H1 (cell line): ENCODE results near the gene CYP2C8. TPM values are rescaled to one million over a fixed set of nuclear protein-coding genes. Genes with fewer than 3 reads are reported as not detected.

Source experiments
- CTCF ChIA-PET: fragments of 300-600 bp; sonication (Branson Sonifier 250); formaldehyde crosslinking; loops from one replicate; lab custom pipeline; 2021; ENCODE audit not compliant: partially characterized antibody; lab: Charles Lee
- POLR2A ChIA-PET: fragments of 300-600 bp; sonication (Branson Sonifier 250); formaldehyde crosslinking; loops from one replicate; lab custom pipeline; 2021; ENCODE audit warnings: inconsistent platforms; ENCODE audit not compliant: partially characterized antibody; lab: Charles Lee
- DNase-seq, 2 experiments: peaks; one replicate each; pipeline versions ENCODE4 v3.0.0 to v3.0.0-alpha.2; 2010 to 2022; ENCODE audit warnings: low spot score in 2 of 2, low read depth in 1 of 2, mixed read lengths in 1 of 2
- FAIRE-seq: peaks from 2 replicates; lab custom pipeline; 2011; peaks lifted over from hg19 to GRCh38; lab: Jason Lieb, UNC
- H2AFZ ChIP-seq: 2 replicates; pipeline ENCODE4 v1.8.1; 2012; ENCODE audit warnings: low read length, inconsistent platforms
- H2AK5ac ChIP-seq: 2 replicates; pipeline ENCODE4 v1.6.1; 2013; ENCODE audit warnings: low read depth, low read length
- H2BK120ac ChIP-seq: replicated peaks from 2 replicates; pipeline ENCODE3; 2013; ENCODE audit warnings: low read depth, low read length, inconsistent platforms
- H2BK12ac ChIP-seq: 2 replicates; pipeline ENCODE4 v1.6.1; 2013; ENCODE audit warnings: low read depth, low read length
- H2BK15ac ChIP-seq: 2 replicates; pipeline ENCODE4 v1.6.1; 2013; ENCODE audit warnings: low read length
- H2BK20ac ChIP-seq: 2 replicates; pipeline ENCODE4 v1.6.1; 2013; ENCODE audit warnings: low read length
- H2BK5ac ChIP-seq: 2 replicates; pipeline ENCODE4 v1.6.1; 2013; ENCODE audit warnings: low read depth, low read length
- H3K14ac ChIP-seq: 2 replicates; pipeline ENCODE4 v1.6.1; 2013; ENCODE audit warnings: inconsistent platforms; ENCODE audit not compliant: insufficient read length
- H3K18ac ChIP-seq: 2 replicates; pipeline ENCODE4 v1.6.1; 2013; ENCODE audit warnings: low read length; ENCODE audit errors: extremely low read depth
- H3K23ac ChIP-seq: 2 replicates; pipeline ENCODE4 v1.6.1; 2013; ENCODE audit warnings: inconsistent platforms; ENCODE audit not compliant: insufficient read length
- H3K23me2 ChIP-seq: 2 replicates; pipeline ENCODE4 v1.6.1; 2013; ENCODE audit warnings: low read depth, low read length
- H3K27ac ChIP-seq: 2 replicates; pipeline ENCODE4 v1.6.1; 2011; ENCODE audit warnings: low read depth, low read length, inconsistent platforms
- H3K27me3 ChIP-seq, 4 experiments: replicated peaks in 1 of 4; 1 replicate in 1 of 4; 2 replicates in 3 of 4; pipeline versions ENCODE4 v1.6.1 to v1.8.1; 2011 to 2013; ENCODE audit warnings: low read length in 3 of 4, mild to moderate bottlenecking in 3 of 4, inconsistent platforms in 2 of 4, mixed read lengths in 2 of 4, moderate library complexity in 1 of 4; ENCODE audit not compliant: control insufficient read depth in 3 of 4, insufficient read depth in 3 of 4; ENCODE audit errors: extremely low read depth in 1 of 4
- H3K36me3 ChIP-seq, 4 experiments: 2 replicates each; pipeline versions ENCODE4 v1.6.1 to v1.8.1; 2011 to 2013; ENCODE audit warnings: mild to moderate bottlenecking in 4 of 4, low read length in 3 of 4, moderate library complexity in 2 of 4, control low read depth in 1 of 4, inconsistent platforms in 1 of 4; ENCODE audit not compliant: insufficient read depth in 4 of 4, control insufficient read depth in 2 of 4
- H3K4ac ChIP-seq: replicated peaks from 2 replicates; pipeline ENCODE3; 2013; ENCODE audit warnings: low read length, low read depth, mixed read lengths, inconsistent platforms; ENCODE audit not compliant: insufficient read length
- H3K4me1 ChIP-seq, 4 experiments: replicated peaks in 1 of 4; 1 replicate in 1 of 4; 2 replicates in 3 of 4; pipeline versions ENCODE4 v1.6.1 to v1.8.1; 2011 to 2013; ENCODE audit warnings: low read length in 3 of 4, inconsistent platforms in 2 of 4, mixed read lengths in 1 of 4; ENCODE audit not compliant: insufficient read depth in 4 of 4, control insufficient read depth in 3 of 4
- H3K4me2 ChIP-seq, 2 experiments: 2 replicates each; pipeline versions ENCODE4 v1.6.1 to v1.8.1; 2011 to 2013; ENCODE audit warnings: low read depth in 2 of 2, low read length in 2 of 2, control low read depth in 1 of 2, inconsistent platforms in 1 of 2, mild to moderate bottlenecking in 1 of 2; ENCODE audit not compliant: insufficient read depth in 1 of 2
- H3K4me3 ChIP-seq, 4 experiments: fragments of 200-600, 300-600 bp in 1 of 4; sonication (generic), shearing (Covaris generic), sonication (Bioruptor Twin) in 1 of 4; 2 replicates each; pipeline versions ENCODE4 v1.5.1 to v1.8.1; 2011 to 2016; ENCODE audit warnings: low read length in 4 of 4, low read depth in 3 of 4, control low read depth in 2 of 4, inconsistent platforms in 2 of 4, mild to moderate bottlenecking in 2 of 4, mixed read lengths in 1 of 4, moderate library complexity in 1 of 4; ENCODE audit not compliant: insufficient read depth in 2 of 4; ENCODE audit errors: extremely low read depth in 1 of 4
- H3K56ac ChIP-seq: replicated peaks from 2 replicates; pipeline ENCODE3; 2013; ENCODE audit warnings: low read depth, mild to moderate bottlenecking, mixed read lengths, low read length, inconsistent platforms; ENCODE audit not compliant: insufficient read length
- H3K79me1 ChIP-seq: 2 replicates; pipeline ENCODE4 v1.6.1; 2013; ENCODE audit warnings: low read depth, low read length, control low read depth
- H3K79me2 ChIP-seq, 2 experiments: 2 replicates each; pipeline versions ENCODE4 v1.6.1 to v1.8.1; 2012 to 2013; ENCODE audit warnings: low read length in 2 of 2, mild to moderate bottlenecking in 2 of 2, inconsistent platforms in 1 of 2; ENCODE audit not compliant: insufficient read depth in 2 of 2, control insufficient read depth in 1 of 2
- H3K9ac ChIP-seq, 4 experiments: replicated peaks in 1 of 4; 1 replicate in 1 of 4; 2 replicates in 3 of 4; pipeline versions ENCODE4 v1.6.1 to v1.8.1; 2011 to 2013; ENCODE audit warnings: low read depth in 3 of 4, low read length in 3 of 4, control low read depth in 2 of 4, mild to moderate bottlenecking in 2 of 4, moderate library complexity in 2 of 4, inconsistent platforms in 1 of 4; ENCODE audit errors: extremely low read depth in 1 of 4
- H3K9me3 ChIP-seq, 2 experiments: 2 replicates each; pipeline versions ENCODE4 v1.6.1 to v1.8.1; 2012 to 2013; ENCODE audit warnings: mild to moderate bottlenecking in 2 of 2, moderate library complexity in 2 of 2, control low read depth in 1 of 2, inconsistent platforms in 1 of 2, low read depth in 1 of 2, low read length in 1 of 2, mixed read lengths in 1 of 2; ENCODE audit not compliant: insufficient read depth in 2 of 2
- H4K20me1 ChIP-seq, 2 experiments: replicated peaks in 1 of 2; 2 replicates each; pipeline versions ENCODE3 to v1.8.1; 2011 to 2013; ENCODE audit warnings: inconsistent platforms in 2 of 2, low read length in 2 of 2, mild to moderate bottlenecking in 1 of 2; ENCODE audit not compliant: insufficient read depth in 2 of 2, control insufficient read depth in 1 of 2
- H4K5ac ChIP-seq: 2 replicates; pipeline ENCODE4 v1.6.1; 2013; ENCODE audit warnings: low read length, low read depth, mixed read lengths, inconsistent platforms; ENCODE audit not compliant: insufficient read length
- H4K8ac ChIP-seq: 2 replicates; pipeline ENCODE4 v1.8.0; 2013; ENCODE audit warnings: mild to moderate bottlenecking, moderate library complexity, low read length, inconsistent platforms; ENCODE audit not compliant: insufficient read depth; ENCODE audit errors: extremely low read depth
- H4K91ac ChIP-seq: replicated peaks from 2 replicates; pipeline ENCODE3; 2013; ENCODE audit warnings: low read length, mixed read lengths, inconsistent platforms; ENCODE audit not compliant: insufficient read length
- EZH2 ChIP-seq: fragments of 200-600 bp; sonication (generic); IDR thresholded peaks from 2 replicates; pipeline ENCODE4 v1.7.1; 2012; ENCODE audit warnings: low read depth, mild to moderate bottlenecking, moderate library complexity, low read length, inconsistent platforms; ENCODE audit not compliant: severe bottlenecking
- HDAC6 ChIP-seq: IDR thresholded peaks from one replicate; pipeline ENCODE4 v1.7.1; 2012; ENCODE audit warnings: low read depth, mild to moderate bottlenecking, inconsistent platforms, low read length, moderate library complexity
- NANOG ChIP-seq: IDR thresholded peaks from 2 replicates; pipeline ENCODE4 v1.6.1; 2011; ENCODE audit warnings: low read length, low read depth, mild to moderate bottlenecking, inconsistent platforms; ENCODE audit not compliant: insufficient read depth, poor library complexity, severe bottlenecking
- PHF8 ChIP-seq: fragments of 200-600 bp; sonication (generic); conservative IDR thresholded peaks from 2 replicates; pipeline ENCODE4 v1.7.1; 2012; ENCODE audit warnings: low read depth, mild to moderate bottlenecking, inconsistent platforms, low read length, moderate library complexity
- POU5F1 ChIP-seq: IDR thresholded peaks from 2 replicates; pipeline ENCODE4 v1.6.1; 2011; ENCODE audit warnings: low read depth, mild to moderate bottlenecking, low read length, moderate library complexity
- RAD21 ChIP-seq, 2 experiments: IDR thresholded peaks in 1 of 2; conservative IDR thresholded peaks in 1 of 2; 2 replicates each; pipeline ENCODE4 v1.6.1; 2011; ENCODE audit warnings: low read depth in 2 of 2, low read length in 2 of 2, improper control_type of control experiment in 1 of 2, inconsistent platforms in 1 of 2, mild to moderate bottlenecking in 1 of 2, moderate library complexity in 1 of 2
- RFX5 ChIP-seq: IDR thresholded peaks from 2 replicates; pipeline ENCODE4 v1.6.1; 2011; ENCODE audit warnings: low read depth, low read length, improper control_type of control experiment, borderline replicate concordance
- RXRA ChIP-seq: IDR thresholded peaks from 2 replicates; pipeline ENCODE4 v1.6.1; 2011; ENCODE audit warnings: low read depth, mild to moderate bottlenecking, low read length, moderate library complexity; ENCODE audit not compliant: insufficient read depth
- SIRT6 ChIP-seq: IDR thresholded peaks from one replicate; pipeline ENCODE4 v1.7.1; 2012; ENCODE audit warnings: low read length, inconsistent platforms
- TAF1 ChIP-seq: IDR thresholded peaks from 2 replicates; pipeline ENCODE4 v1.6.1; 2011; ENCODE audit warnings: mild to moderate bottlenecking, low read depth, low read length
- TAF7 ChIP-seq: optimal IDR thresholded peaks from 2 replicates; pipeline ENCODE3; 2011; ENCODE audit warnings: low read depth, mild to moderate bottlenecking, inconsistent platforms, low read length, moderate library complexity, borderline replicate concordance
- WGBS, 2 experiments: shearing (Covaris generic) in 1 of 2; methylation state at CpG; one replicate each; pipeline versions ENCODE4 v1.1.6 to v1.1.7; 2013 to 2015; ENCODE audit warnings: low lambda C conversion rate in 2 of 2, mixed read lengths in 2 of 2, inconsistent platforms in 1 of 2, low coverage in 1 of 2, missing lambda C conversion rate in 1 of 2; ENCODE audit not compliant: insufficient replicate concordance in 2 of 2, insufficient coverage in 1 of 2, insufficient read length in 1 of 2; ENCODE audit errors: extremely low coverage in 1 of 2, missing lambda C conversion rate in 1 of 2; 5-methylcytosine and 5-hydroxymethylcytosine counted together
- polyA plus RNA-seq, 7 experiments: library from polyadenylated mRNA; depleted of rRNA in 3 of 7; stranded (reverse) in 5 of 7; unstranded in 2 of 7; fragments of >200 nt in 5 of 7; fragments of 200-250 nt in 2 of 7; gene quantifications; 1 replicate in 5 of 7; 2 replicates in 1 of 7; 4 replicates in 1 of 7; pipeline versions ENCODE4 v1.2.1 to v1.2.3, GENCODE V29; 2011 to 2013; ENCODE audit warnings: missing spikeins in 2 of 7, mixed read lengths in 2 of 7
- total RNA-seq: library from RNA; stranded (reverse); fragmentation: NEBNext Ultra II Directional; extraction: Animal tissue kit (Norgen Biotek cat#: 25700); gene quantifications from 2 replicates; pipeline ENCODE4 v1.2.1, GENCODE V29; 2021
- TF ChIP-seq, protein P1 (sequence below): IDR thresholded peaks from 2 replicates; pipeline ENCODE4 v1.6.1; 2011; ENCODE audit warnings: low read length, improper control_type of control experiment

CYP2C8 gene
- total and polyA plus RNA-seq, 2 of the 8 experiments (the other 6 are each of a cell fraction or from before 2014, with no cell fraction given): 0.32 to 0.89 TPM

- H3K36me3 ChIP-seq: no peaks in the 10 kb centered on the region
- H3K79me2 ChIP-seq: no peaks in the 10 kb centered on the region
- H3K56ac ChIP-seq: no peak overlapping the region
- no peak overlapping the region for H3K14ac ChIP-seq
- TF ChIP-seq NANOG: no peak
- no peak for TF ChIP-seq PHF8
- TF ChIP-seq TAF7: no peak
- TF ChIP-seq RXRA: no peak
- TF ChIP-seq RFX5: no peak
- TF ChIP-seq HDAC6: no peak
- TF ChIP-seq EZH2: no peak
- TF ChIP-seq, protein P1, sequence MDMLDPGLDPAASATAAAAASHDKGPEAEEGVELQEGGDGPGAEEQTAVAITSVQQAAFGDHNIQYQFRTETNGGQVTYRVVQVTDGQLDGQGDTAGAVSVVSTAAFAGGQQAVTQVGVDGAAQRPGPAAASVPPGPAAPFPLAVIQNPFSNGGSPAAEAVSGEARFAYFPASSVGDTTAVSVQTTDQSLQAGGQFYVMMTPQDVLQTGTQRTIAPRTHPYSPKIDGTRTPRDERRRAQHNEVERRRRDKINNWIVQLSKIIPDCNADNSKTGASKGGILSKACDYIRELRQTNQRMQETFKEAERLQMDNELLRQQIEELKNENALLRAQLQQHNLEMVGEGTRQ: no peak
- TF ChIP-seq TAF1: no peak
- no peak for TF ChIP-seq SIRT6
- no peak for TF ChIP-seq RAD21 (IDR thresholded peaks at IDR 0.05 in 1 of 2, conservative IDR thresholded peaks at IDR 0.05 in 1 of 2; ENCODE audit: low read depth in 2 of 2, low read length in 2 of 2)
- TF ChIP-seq POU5F1: no peak
- H4K20me1 ChIP-seq: no peaks in the 10 kb centered on the region
- no peak overlapping the region for H3K4me2 ChIP-seq
- H2BK20ac ChIP-seq: no peak overlapping the region
- H2AK5ac ChIP-seq: no peak overlapping the region
- H3K27me3 ChIP-seq: no peaks in the 10 kb centered on the region
- H3K23me2 ChIP-seq: no peaks in the 10 kb centered on the region
- POLR2A ChIA-PET: no interaction called here
- DNase-seq (no peak), FAIRE-seq (no peak)
- no peak overlapping the region for H4K8ac ChIP-seq
- no peak overlapping the region for H4K5ac ChIP-seq
- H2BK5ac ChIP-seq: no peak overlapping the region
- no peaks in the 10 kb centered on the region for H3K9me3 ChIP-seq
- H3K4me3 ChIP-seq: no peak overlapping the region
- no peak overlapping the region for H2BK120ac ChIP-seq
- 70% methylated on average over 1 of the region's 1 CpG; no CpG with 5 or more reads in 1 of the 2 experiments for WGBS, 2 experiments
- H3K27ac ChIP-seq: no peak overlapping the region
- no peak overlapping the region for H3K18ac ChIP-seq
- CTCF ChIA-PET: no interaction called here
- no peak overlapping the region for H3K23ac ChIP-seq
- no peak overlapping the region for H3K4ac ChIP-seq
- no peaks in the 10 kb centered on the region for H3K79me1 ChIP-seq
- no peak overlapping the region for H3K9ac ChIP-seq
- no peak overlapping the region for H2AFZ ChIP-seq
- H2BK15ac ChIP-seq: no peak overlapping the region
- H2BK12ac ChIP-seq: no peak overlapping the region
- H4K91ac ChIP-seq: no peak overlapping the region
- H3K4me1 ChIP-seq: no peaks in the 10 kb centered on the region
Observed at GRCh38 chr10:95097805-95098204, 28.5 kb upstream of the CYP2C8 start.
